Prostate gland (tissue), 2 donors: ENCODE data around the gene BCL7B.

ENCODE experiments used
- POLR2A ChIP-seq: fragments of 450-650 bp; IDR thresholded peaks from one replicate; pipeline ENCODE4 v1.6.1; 2016; ENCODE audit warnings: antibody characterized with exemption, mild to moderate bottlenecking
- POLR2AphosphoS5 ChIP-seq: sonication (generic); formaldehyde crosslinking; IDR thresholded peaks from one replicate; pipeline ENCODE4 v1.6.1; 2017; ENCODE audit warnings: antibody characterized with exemption
- TF ChIP-seq, protein P1 (sequence below), 4 experiments: fragments of 200-600 bp in 2 of 4; fragments of 450-650 bp in 2 of 4; sonication (generic) in 2 of 4; IDR thresholded peaks; 1 replicate in 3 of 4; 2 replicates in 1 of 4; pipeline ENCODE4 v1.5.1; 2016 to 2019; ENCODE audit warnings: antibody characterized with exemption in 4 of 4, mild to moderate bottlenecking in 2 of 4, moderate library complexity in 2 of 4

DNA sequence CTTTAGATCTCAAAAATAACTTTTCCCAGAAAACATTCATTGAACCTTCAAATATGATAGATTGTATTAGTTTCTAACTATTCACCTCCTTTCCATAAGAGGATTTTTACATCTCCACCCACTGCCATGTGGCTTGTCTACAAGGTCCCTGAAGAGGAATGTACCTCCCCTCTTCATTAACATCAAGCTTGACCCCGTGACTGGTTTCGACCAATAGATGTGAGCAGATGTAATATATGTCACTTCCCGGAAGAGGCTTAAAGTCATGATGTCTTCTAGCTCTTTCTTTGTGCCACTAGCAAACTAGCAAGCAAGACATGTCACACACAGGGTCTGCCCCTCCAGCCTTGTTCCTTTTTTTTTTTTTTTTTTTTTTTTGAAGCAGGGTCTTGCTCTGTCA is 42.3 kb downstream of the BCL7B start:
- TF ChIP-seq, protein P1, sequence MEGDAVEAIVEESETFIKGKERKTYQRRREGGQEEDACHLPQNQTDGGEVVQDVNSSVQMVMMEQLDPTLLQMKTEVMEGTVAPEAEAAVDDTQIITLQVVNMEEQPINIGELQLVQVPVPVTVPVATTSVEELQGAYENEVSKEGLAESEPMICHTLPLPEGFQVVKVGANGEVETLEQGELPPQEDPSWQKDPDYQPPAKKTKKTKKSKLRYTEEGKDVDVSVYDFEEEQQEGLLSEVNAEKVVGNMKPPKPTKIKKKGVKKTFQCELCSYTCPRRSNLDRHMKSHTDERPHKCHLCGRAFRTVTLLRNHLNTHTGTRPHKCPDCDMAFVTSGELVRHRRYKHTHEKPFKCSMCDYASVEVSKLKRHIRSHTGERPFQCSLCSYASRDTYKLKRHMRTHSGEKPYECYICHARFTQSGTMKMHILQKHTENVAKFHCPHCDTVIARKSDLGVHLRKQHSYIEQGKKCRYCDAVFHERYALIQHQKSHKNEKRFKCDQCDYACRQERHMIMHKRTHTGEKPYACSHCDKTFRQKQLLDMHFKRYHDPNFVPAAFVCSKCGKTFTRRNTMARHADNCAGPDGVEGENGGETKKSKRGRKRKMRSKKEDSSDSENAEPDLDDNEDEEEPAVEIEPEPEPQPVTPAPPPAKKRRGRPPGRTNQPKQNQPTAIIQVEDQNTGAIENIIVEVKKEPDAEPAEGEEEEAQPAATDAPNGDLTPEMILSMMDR (IDR thresholded peaks at IDR 0.05): no peak
- TF ChIP-seq POLR2A (no peak), POLR2AphosphoS5 (no peak)
